Common myeloid progenitor, CD34-positive (primary cell): ENCODE measurements around the gene GYS1.

Source experiments
- CTCF ChIA-PET: fragments of 350-600 bp; sonication (Branson Sonifier 250); formaldehyde crosslinking; loops from one replicate; lab custom pipeline; 2021; ENCODE audit warnings: antibody characterized with exemption; lab: Charles Lee
- POLR2A ChIA-PET: fragments of 350-600 bp; sonication (Branson Sonifier 250); formaldehyde crosslinking; loops from one replicate; lab custom pipeline; 2021; ENCODE audit warnings: antibody characterized with exemption; lab: Charles Lee
- DNase-seq, 3 donors: peaks; one replicate each; pipeline versions ENCODE4 v3.0.0 to v3.0.0-alpha.2; 2013
- H3K27ac ChIP-seq, 2 experiments: 1 replicate in 1 of 2; 2 replicates in 1 of 2; pipeline ENCODE4 v1.7.0; 2013; ENCODE audit warnings: inconsistent platforms in 2 of 2, low read length in 2 of 2, mild to moderate bottlenecking in 2 of 2, low read depth in 1 of 2, moderate library complexity in 1 of 2; ENCODE audit not compliant: severe bottlenecking in 2 of 2, insufficient read depth in 1 of 2, poor library complexity in 1 of 2
- H3K27me3 ChIP-seq, 5 experiments: replicated peaks in 2 of 5; 1 replicate in 3 of 5; 2 replicates in 2 of 5; pipeline versions ENCODE4 v1.6.1 to v1.7.0; 2013; ENCODE audit warnings: low read length in 4 of 5, mild to moderate bottlenecking in 2 of 5, moderate library complexity in 2 of 5, inconsistent platforms in 1 of 5; ENCODE audit not compliant: insufficient read depth in 5 of 5, control insufficient read depth in 4 of 5
- H3K36me3 ChIP-seq, 4 experiments: 1 replicate in 2 of 4; 2 replicates in 2 of 4; pipeline versions ENCODE4 v1.6.1 to v1.7.0; 2013; ENCODE audit warnings: low read length in 3 of 4, control low read depth in 1 of 4, mild to moderate bottlenecking in 1 of 4; ENCODE audit not compliant: control insufficient read depth in 4 of 4, insufficient read depth in 4 of 4
- H3K4me1 ChIP-seq, 4 experiments: 1 replicate in 3 of 4; 2 replicates in 1 of 4; pipeline versions ENCODE4 v1.6.1 to v1.7.1; 2013; ENCODE audit warnings: low read length in 3 of 4, mild to moderate bottlenecking in 3 of 4, control low read depth in 1 of 4, inconsistent platforms in 1 of 4, moderate library complexity in 1 of 4; ENCODE audit not compliant: control insufficient read depth in 4 of 4, insufficient read depth in 4 of 4; ENCODE audit errors: control extremely low read depth in 1 of 4
- H3K4me3 ChIP-seq, 7 experiments: 1 replicate in 4 of 7; 2 replicates in 3 of 7; pipeline versions ENCODE4 v1.5.1 to v1.7.0; 2013; ENCODE audit warnings: mild to moderate bottlenecking in 7 of 7, low read length in 6 of 7, moderate library complexity in 6 of 7, inconsistent platforms in 2 of 7, low read depth in 2 of 7, control low read depth in 1 of 7; ENCODE audit not compliant: insufficient read depth in 4 of 7, control insufficient read depth in 1 of 7; ENCODE audit errors: extremely low read depth in 1 of 7
- H3K9me3 ChIP-seq, 5 experiments: 1 replicate in 4 of 5; 2 replicates in 1 of 5; pipeline versions ENCODE4 v1.6.1 to v1.7.1; 2013; ENCODE audit warnings: low read length in 4 of 5, mild to moderate bottlenecking in 2 of 5, inconsistent platforms in 1 of 5, low read depth in 1 of 5, moderate library complexity in 1 of 5; ENCODE audit not compliant: control insufficient read depth in 4 of 5, insufficient read depth in 2 of 5; ENCODE audit errors: control extremely low read depth in 1 of 5
- WGBS: methylation state at CpG from one replicate; pipeline ENCODE4 v1.1.5; 2013; ENCODE audit not compliant: insufficient coverage; 5-methylcytosine and 5-hydroxymethylcytosine counted together

Gene GYS1

DNA sequence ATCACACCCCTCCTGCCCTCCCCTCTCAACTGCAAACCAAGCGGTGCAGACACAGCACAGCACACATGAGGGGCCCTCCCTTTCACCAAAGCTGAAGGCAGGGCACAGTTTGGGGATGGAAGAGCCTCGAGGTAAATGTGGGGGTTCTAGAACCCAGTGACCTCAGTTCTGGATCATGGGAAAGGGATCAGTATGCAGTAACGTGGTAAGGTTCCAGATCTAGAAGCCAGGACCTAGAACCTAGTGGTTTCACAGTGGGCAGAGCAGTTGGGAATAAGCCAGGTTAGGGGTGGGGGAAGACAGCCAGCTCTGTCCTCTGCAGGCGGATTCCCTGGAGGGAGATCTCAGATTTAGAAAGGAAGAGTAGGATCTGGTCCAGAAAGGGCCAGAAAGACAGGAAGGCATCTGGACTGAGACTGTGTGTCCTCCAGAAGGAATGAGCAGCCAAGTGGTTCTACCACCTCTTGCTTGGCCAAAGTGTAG is 24.9 kb downstream of the GYS1 start:
- peaks cover 14 to 49% (median 35%) of the 10 kb centered on the region in 4 experiments for H3K36me3 ChIP-seq

DNA sequence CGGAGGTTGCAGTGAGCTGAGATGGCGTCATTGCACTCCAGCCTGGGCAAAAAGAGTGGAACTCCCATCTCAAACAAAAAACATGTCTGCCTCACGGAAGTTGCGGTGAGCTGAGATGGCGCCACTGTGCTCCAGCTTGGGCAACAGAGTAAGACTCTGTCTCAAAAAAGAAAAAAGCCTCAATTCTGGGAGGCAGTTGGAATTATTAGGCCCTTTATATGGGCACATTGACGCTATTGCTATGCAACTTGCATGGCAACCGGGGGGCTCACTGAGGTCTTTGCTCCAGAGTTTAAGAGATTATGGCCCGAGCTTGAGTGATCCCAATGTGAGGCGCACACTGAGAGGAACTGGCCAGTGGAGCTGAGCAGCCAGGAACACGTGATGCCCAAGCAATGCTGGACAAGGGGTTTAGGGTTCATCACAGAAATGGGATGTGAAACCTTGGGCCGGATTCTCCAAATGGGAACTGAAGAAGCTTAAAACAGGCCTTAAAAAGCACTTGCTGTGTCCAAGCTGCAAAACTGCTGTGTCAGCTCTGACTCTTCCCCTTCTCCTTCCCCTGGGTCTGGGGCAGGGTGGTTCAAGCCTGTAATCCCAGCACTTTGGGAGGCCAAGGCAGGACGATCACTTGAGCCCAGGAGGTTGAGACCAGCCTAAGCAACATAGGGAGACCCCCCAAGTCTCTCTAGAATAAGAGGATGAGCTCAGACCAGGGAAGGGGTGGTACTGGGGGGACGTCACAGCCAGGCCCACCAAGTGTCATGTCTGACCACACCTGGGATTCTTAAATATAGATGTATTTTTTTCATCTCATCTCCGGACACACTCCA is 25.5 kb downstream of the GYS1 start:
- Histone ChIP-seq H3K27me3 (no peaks in the 10 kb centered on the region), H3K36me3 (peaks cover 14 to 43% (median 31%) of the 10 kb centered on the region in 4 experiments), H3K4me1 (peaks cover 13 to 45% (median 41%) of the 10 kb centered on the region in 4 experiments), H3K9me3 (no peaks in the 10 kb centered on the region), H3K4me3 (peak overlapping the region in 1 of 7 experiments; percentile 36), H3K27ac (peak overlapping the region in 1 of 2 experiments; percentile 85)
- CTCF ChIA-PET: interaction anchor here (0.7 to 1.3 kb wide), 8 partner anchors 9 to 179 kb away, joined by 3 to 5 read pairs (median 3); partner anchors contain the start of genes GYS1 and RUVBL2
- DNase-seq: peak in 2 of 3 donors; percentile 34 to 44
- POLR2A ChIA-PET: interaction anchor here (0.6 to 1.3 kb wide), 5 partner anchors 26 to 636 kb away, joined by 3 to 4 read pairs (median 3); partner anchors contain the start of genes GYS1, NUCB1 and RUVBL2
- 94% methylated on average over 12 of the region's 14 CpGs for WGBS

More for the DNA sequence above, 24.9 kb downstream of the GYS1 start:
- ChIA-PET CTCF (interaction anchor here (0.7 to 1.3 kb wide), 6 partner anchors 8 to 180 kb away, joined by 3 to 5 read pairs (median 3); partner anchors contain the start of genes GYS1 and RUVBL2), POLR2A (interaction anchor here (0.6 to 1.3 kb wide), 4 partner anchors 25 to 95 kb away, joined by 3 read pairs; partner anchors contain the start of genes GYS1, NUCB1 and RUVBL2)
- H3K9me3 ChIP-seq: no peaks in the 10 kb centered on the region
- H3K4me3 ChIP-seq: no peak overlapping the region
- H3K27me3 ChIP-seq: no peaks in the 10 kb centered on the region
- H3K27ac ChIP-seq: no peak overlapping the region
- H3K4me1 ChIP-seq: peaks cover 13 to 40% (median 36%) of the 10 kb centered on the region in 4 experiments
- 95% methylated on average over 3 of the region's 4 CpGs for WGBS
- DNase-seq: peak in 2 of 3 donors; percentile 29 to 40

DNA sequence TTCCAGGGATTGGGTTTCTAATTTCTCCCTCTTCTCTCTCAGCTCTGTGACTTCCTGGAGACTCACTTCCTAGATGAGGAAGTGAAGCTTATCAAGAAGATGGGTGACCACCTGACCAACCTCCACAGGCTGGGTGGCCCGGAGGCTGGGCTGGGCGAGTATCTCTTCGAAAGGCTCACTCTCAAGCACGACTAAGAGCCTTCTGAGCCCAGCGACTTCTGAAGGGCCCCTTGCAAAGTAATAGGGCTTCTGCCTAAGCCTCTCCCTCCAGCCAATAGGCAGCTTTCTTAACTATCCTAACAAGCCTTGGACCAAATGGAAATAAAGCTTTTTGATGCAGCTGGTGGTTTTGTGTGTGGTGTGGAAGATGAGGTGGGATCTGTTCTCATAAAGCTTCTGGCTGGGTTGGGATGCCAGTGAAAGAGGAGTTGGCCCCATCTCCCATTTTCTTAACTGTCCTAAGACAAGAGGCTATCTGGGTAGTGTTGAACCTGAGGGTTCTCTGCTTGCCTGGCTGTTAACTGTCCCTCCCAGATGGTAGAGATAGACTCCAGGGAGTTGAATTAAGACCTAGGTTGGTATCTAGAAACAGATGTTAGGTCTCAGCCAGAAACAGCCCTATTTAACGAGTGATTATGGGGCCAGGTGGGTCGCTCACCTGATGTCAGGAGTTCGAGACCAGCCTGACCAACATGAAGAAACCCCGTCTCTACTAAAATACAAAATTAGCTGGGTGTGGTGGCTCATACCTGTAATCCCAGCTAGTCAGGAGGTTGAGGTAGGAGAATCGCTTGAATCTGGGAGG is 26.4 kb downstream of the GYS1 start:
- Histone ChIP-seq H3K9me3 (no peaks in the 10 kb centered on the region), H3K4me1 (peaks cover 13 to 53% (median 49%) of the 10 kb centered on the region in 4 experiments), H3K27me3 (no peaks in the 10 kb centered on the region), H3K36me3 (peaks cover 14 to 43% (median 31%) of the 10 kb centered on the region in 4 experiments), H3K4me3 (peak overlapping the region in 6 of 7 experiments; percentile 81 to 96 (median 92)), H3K27ac (peak overlapping the region in 1 of 2 experiments; percentile 85)
- DNase-seq: no peak
- POLR2A ChIA-PET: interaction anchor here (0.6 to 1.3 kb wide), 3 partner anchors 27 to 636 kb away, joined by 3 to 4 read pairs (median 3); partner anchors contain the start of genes GYS1 and RUVBL2
- CTCF ChIA-PET: interaction anchor here (0.7 to 1.7 kb wide), 7 partner anchors 10 to 124 kb away, joined by 3 to 6 read pairs (median 5); no protein-coding TSS in a partner anchor
- 92% methylated on average over 7 of the region's 10 CpGs for WGBS

DNA sequence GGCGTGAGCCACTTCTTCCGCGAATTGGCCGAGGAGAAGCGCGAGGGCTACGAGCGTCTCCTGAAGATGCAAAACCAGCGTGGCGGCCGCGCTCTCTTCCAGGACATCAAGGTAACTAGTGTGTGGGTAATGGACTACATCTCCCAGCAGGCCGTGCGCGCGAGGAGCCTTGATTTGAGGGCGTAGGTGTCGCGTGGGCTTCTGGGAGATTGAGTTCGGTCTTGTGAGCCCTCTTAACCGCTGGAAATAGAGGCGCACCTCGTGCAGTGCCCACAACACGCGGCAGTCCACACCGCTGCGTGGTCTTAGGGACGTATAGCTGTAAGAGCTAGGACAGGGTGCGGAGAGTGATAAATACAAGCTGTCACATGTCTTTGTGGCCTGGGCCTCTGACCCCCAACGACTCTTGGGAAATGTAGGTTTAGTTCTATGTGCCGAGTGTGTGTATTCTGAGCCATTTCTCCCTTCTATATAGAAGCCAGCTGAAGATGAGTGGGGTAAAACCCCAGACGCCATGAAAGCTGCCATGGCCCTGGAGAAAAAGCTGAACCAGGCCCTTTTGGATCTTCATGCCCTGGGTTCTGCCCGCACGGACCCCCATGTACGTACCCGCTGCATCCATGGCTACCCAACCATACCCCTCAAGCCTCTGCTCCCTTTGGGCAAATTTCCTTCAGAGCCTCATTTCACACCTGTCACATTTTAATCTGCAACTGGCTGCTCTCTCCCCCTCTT is 27.1 kb downstream of the GYS1 start:
- H3K27me3 ChIP-seq: no peaks in the 10 kb centered on the region
- peaks cover 13 to 61% (median 54%) of the 10 kb centered on the region in 4 experiments for H3K4me1 ChIP-seq

DNA sequence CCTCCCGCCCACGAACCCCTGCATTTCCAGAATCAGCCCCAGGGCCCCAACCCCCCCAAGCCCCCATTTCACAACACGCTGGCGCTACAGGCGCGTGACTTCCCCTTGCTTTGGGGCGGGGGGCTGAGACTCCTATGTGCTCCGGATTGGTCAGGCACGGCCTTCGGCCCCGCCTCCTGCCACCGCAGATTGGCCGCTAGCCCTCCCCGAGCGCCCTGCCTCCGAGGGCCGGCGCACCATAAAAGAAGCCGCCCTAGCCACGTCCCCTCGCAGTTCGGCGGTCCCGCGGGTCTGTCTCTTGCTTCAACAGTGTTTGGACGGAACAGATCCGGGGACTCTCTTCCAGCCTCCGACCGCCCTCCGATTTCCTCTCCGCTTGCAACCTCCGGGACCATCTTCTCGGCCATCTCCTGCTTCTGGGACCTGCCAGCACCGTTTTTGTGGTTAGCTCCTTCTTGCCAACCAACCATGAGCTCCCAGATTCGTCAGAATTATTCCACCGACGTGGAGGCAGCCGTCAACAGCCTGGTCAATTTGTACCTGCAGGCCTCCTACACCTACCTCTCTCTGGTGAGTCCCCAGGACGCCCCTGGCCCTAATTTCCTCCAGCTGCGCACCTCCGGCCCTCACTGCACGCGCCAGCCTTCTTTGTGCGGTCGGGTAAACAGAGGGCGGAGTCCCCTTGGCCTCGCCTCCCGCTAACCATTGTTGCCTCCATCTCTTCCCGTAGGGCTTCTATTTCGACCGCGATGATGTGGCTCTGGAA is 27.9 kb downstream of the GYS1 start, which contains the start of gene FTL:
Gene FTL (plus strand): TSS at position 270 of the 766 bp plus-strand sequence. CDS start 199 bp downstream, at position 469.
- CTCF ChIA-PET: interaction anchor here (1.1 to 2.2 kb wide), 4 partner anchors 11 to 123 kb away, joined by 3 to 6 read pairs (median 6); partner anchors contain the start of gene BAX
- no peaks in the 10 kb centered on the region for H3K27me3 ChIP-seq
- no peaks in the 10 kb centered on the region for H3K9me3 ChIP-seq
- peak; percentile 95 to 98 (median 97) for DNase-seq
- POLR2A ChIA-PET: interaction anchor here (0.6 to 2.3 kb wide), 6 partner anchors 12 to 1759 kb away, joined by 3 to 11 read pairs (median 3); partner anchors contain the start of genes GYS1, PPP1R15A and RUVBL2
- H3K27ac ChIP-seq: peak within 1 kb of the TSS; percentile 97 to 98
- peaks cover 13 to 59% (median 51%) of the 10 kb centered on the region in 4 experiments for H3K4me1 ChIP-seq
- under 1% methylated on average over 46 of the region's 52 CpGs for WGBS
- H3K36me3 ChIP-seq: peaks cover 14 to 48% (median 29%) of the 10 kb centered on the region in 4 experiments
- peak within 1 kb of the TSS; percentile 81 to 96 (median 92) for H3K4me3 ChIP-seq

More for the DNA sequence above, 27.1 kb downstream of the GYS1 start:
- peak; percentile 84 to 92 (median 90) for DNase-seq
- peaks cover 14 to 46% (median 31%) of the 10 kb centered on the region in 4 experiments for H3K36me3 ChIP-seq
- POLR2A ChIA-PET: interaction anchor here (0.7 to 1.2 kb wide), 5 partner anchors 13 to 94 kb away, joined by 3 to 4 read pairs (median 3); partner anchors contain the start of gene PPP1R15A
- peak overlapping the region; percentile 81 to 96 (median 92) for H3K4me3 ChIP-seq
- CTCF ChIA-PET: interaction anchor here (0.7 to 1.7 kb wide), 3 partner anchors 11 to 124 kb away, joined by 3 to 6 read pairs (median 5); no protein-coding TSS in a partner anchor
- H3K9me3 ChIP-seq: no peaks in the 10 kb centered on the region
- WGBS: 29% methylated on average over 17 of the region's 36 CpGs
- peak overlapping the region; percentile 68 to 85 for H3K27ac ChIP-seq
